HepG2 (cell line): ENCODE measurements around the gene CFAP97. TPM values are rescaled to one million over a fixed set of nuclear protein-coding genes. Genes with fewer than 3 reads are reported as not detected.

Source experiments
- ARHGAP35 ChIP-seq: sonication (generic); formaldehyde crosslinking; IDR thresholded peaks from 2 replicates; pipeline ENCODE4 v1.9.0; 2022; ENCODE audit warnings: mild to moderate bottlenecking, inconsistent platforms, moderate library complexity, missing genetic modification reagents, borderline replicate concordance
- ETV6 ChIP-seq: sonication (generic); formaldehyde crosslinking; conservative IDR thresholded peaks from 2 replicates; pipeline ENCODE4 v1.4.0; 2020; ENCODE audit warnings: missing genetic modification reagents
- GATA4 ChIP-seq: sonication (generic); IDR thresholded peaks from 2 replicates; pipeline ENCODE4 v1.6.1; 2016; ENCODE audit warnings: antibody characterized with exemption, low read depth, borderline replicate concordance
- HES4 ChIP-seq: sonication (generic); formaldehyde crosslinking; IDR thresholded peaks from 2 replicates; pipeline ENCODE4 v1.9.0; 2021; ENCODE audit warnings: mild to moderate bottlenecking, missing genetic modification reagents, borderline replicate concordance
- HOXD1 ChIP-seq: sonication (generic); formaldehyde crosslinking; IDR thresholded peaks from 2 replicates; pipeline ENCODE4 v1.5.0; 2020; ENCODE audit warnings: missing genetic modification reagents
- MED13 ChIP-seq: sonication (generic); formaldehyde crosslinking; IDR thresholded peaks from 2 replicates; pipeline ENCODE4 v1.5.0; 2020; ENCODE audit warnings: missing genetic modification reagents
- NONO ChIP-seq, 2 experiments: fragments of 450-650 bp in 1 of 2; sonication (generic) in 1 of 2; formaldehyde crosslinking in 1 of 2; IDR thresholded peaks in 1 of 2; conservative IDR thresholded peaks in 1 of 2; 2 replicates each; pipeline versions ENCODE4 v1.6.1 to v1.8.0; 2017 to 2022; ENCODE audit warnings: mild to moderate bottlenecking in 1 of 2, missing genetic modification reagents in 1 of 2, moderate library complexity in 1 of 2
- RCOR2 ChIP-seq: IDR thresholded peaks from 2 replicates; pipeline ENCODE4 v1.6.1; 2016; ENCODE audit warnings: missing biosample characterization, missing genetic modification reagents
- SAFB2 ChIP-seq: sonication (generic); formaldehyde crosslinking; IDR thresholded peaks from 2 replicates; pipeline ENCODE4 v1.5.1; 2020; ENCODE audit warnings: missing genetic modification reagents, low read depth, mild to moderate bottlenecking, borderline replicate concordance
- SOX5 ChIP-seq: IDR thresholded peaks from 2 replicates; pipeline ENCODE4 v1.6.1; 2016; ENCODE audit warnings: borderline replicate concordance
- TEAD3 ChIP-seq: optimal IDR thresholded peaks from 2 replicates; pipeline ENCODE3; 2016; ENCODE audit warnings: borderline replicate concordance
- ZNF224 ChIP-seq: sonication (generic); formaldehyde crosslinking; IDR thresholded peaks from 2 replicates; pipeline ENCODE4 v1.5.0; 2020; ENCODE audit warnings: mild to moderate bottlenecking, missing genetic modification reagents
- ZNF598 ChIP-seq: sonication (generic); formaldehyde crosslinking; IDR thresholded peaks from 2 replicates; pipeline ENCODE4 v1.5.1; 2020; ENCODE audit warnings: mild to moderate bottlenecking, missing genetic modification reagents, borderline replicate concordance
- ZNF724P ChIP-seq: sonication (generic); formaldehyde crosslinking; IDR thresholded peaks from 2 replicates; pipeline ENCODE4 v1.8.0; 2022; ENCODE audit warnings: missing genetic modification reagents, borderline replicate concordance
- ZNF788 ChIP-seq: sonication (generic); formaldehyde crosslinking; IDR thresholded peaks from 2 replicates; pipeline ENCODE4 v1.5.0; 2020; ENCODE audit warnings: mild to moderate bottlenecking, missing genetic modification reagents, borderline replicate concordance
- ZNF878 ChIP-seq: sonication (generic); formaldehyde crosslinking; IDR thresholded peaks from 2 replicates; pipeline ENCODE4 v1.8.1; 2023; ENCODE audit warnings: mild to moderate bottlenecking, missing genetic modification reagents, moderate library complexity
- polyA plus RNA-seq, 8 experiments: library from polyadenylated mRNA; depleted of rRNA in 3 of 8; stranded (reverse) in 7 of 8; unstranded in 1 of 8; fragments of >200 nt; fragmentation: Illumina TruSeq in 4 of 8; extraction: Trizol in 4 of 8; gene quantifications; 2 replicates each; pipeline versions ENCODE4 v1.2.1 to v1.2.3, GENCODE V29; 2011 to 2016; ENCODE audit warnings: low read depth in 4 of 8, missing spikeins in 1 of 8, mixed read lengths in 1 of 8; ENCODE audit not compliant: insufficient read depth in 1 of 8
- total RNA-seq, 5 experiments: library from RNA; depleted of rRNA; stranded (reverse); fragments of >200 nt; fragmentation: Illumina TruSeq; extraction: Trizol; gene quantifications; 2 replicates each; pipeline ENCODE4 v1.2.3, GENCODE V29; 2016; ENCODE audit warnings: low read depth in 1 of 5
- TF ChIP-seq, protein P1 (sequence below): IDR thresholded peaks from 2 replicates; pipeline ENCODE4 v1.6.1; 2012; ENCODE audit warnings: low read length, improper control_type of control experiment
- TF ChIP-seq, protein P2 (sequence below): sonication (generic); formaldehyde crosslinking; IDR thresholded peaks from 2 replicates; pipeline ENCODE4 v1.5.0; 2020; ENCODE audit warnings: mild to moderate bottlenecking, missing genetic modification reagents
- TF ChIP-seq, protein P3 (sequence below): sonication (generic); formaldehyde crosslinking; IDR thresholded peaks from 2 replicates; pipeline ENCODE4 v1.5.0; 2020; ENCODE audit warnings: missing genetic modification reagents
- TF ChIP-seq, protein P4 (sequence below): sonication (generic); formaldehyde crosslinking; IDR thresholded peaks from 2 replicates; pipeline ENCODE4 v1.4.0; 2020; ENCODE audit warnings: mild to moderate bottlenecking, missing genetic modification reagents

The CFAP97 gene
- total and polyA plus RNA-seq, 2 of the 13 experiments (the other 11 are each of a cell fraction or from before 2014, with no cell fraction given): 32.1 to 44.4 TPM

DNA sequence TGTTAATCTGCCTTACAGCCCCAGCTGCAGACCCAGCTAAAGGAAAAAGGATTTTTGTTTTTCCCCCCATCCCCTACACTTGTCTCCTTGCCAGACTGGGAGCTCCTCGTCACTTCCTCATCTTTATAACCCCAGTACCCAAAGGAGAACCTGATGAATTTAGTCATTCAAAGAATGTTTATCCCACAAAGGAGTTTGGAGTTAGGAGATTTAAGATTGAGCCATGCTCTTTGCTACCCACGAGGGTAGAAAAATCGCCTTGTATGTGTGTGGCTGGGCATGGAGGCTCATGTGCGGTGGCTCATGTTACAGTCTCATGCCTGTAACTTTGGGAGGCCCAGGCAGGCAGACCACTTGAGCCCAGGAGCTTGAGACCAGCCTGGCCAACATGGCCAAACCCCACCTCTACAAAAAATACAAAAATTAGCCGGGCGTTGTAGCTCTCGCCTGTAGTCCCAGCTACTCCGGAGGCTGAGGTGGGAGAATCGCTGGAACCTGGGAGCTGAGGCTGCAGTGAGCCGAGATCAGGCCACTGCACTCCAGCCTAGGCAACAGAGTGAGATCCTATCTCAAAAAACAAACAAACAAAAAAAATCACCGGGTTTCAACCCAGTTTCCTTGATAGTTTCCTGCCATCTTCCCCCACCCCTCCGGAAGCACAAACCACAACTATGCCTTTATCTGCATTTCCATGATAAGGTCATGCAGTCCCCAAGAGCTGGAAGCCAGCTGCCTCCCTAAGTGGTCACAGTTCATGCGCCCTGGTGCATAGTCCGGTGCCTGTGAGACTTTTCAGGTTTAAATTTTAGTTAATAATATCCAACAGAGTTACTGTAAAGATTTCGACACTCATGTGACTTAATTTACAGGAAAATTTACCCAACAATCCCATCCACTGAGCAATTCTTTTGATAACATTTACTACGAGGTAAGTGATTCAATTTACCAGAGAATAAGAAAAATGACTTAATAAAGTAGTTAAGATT is 1.5 kb downstream of the CFAP97 start (continued):
- no peak for TF ChIP-seq ZNF598 (CRISPR knock-in tag)
- TF ChIP-seq GATA4: peak; percentile 94
- peak; percentile 46; the same call in 1 of the 2 replicates for TF ChIP-seq ZNF788
- TF ChIP-seq HES4 (CRISPR knock-in tag): no peak
- TF ChIP-seq, protein P1, sequence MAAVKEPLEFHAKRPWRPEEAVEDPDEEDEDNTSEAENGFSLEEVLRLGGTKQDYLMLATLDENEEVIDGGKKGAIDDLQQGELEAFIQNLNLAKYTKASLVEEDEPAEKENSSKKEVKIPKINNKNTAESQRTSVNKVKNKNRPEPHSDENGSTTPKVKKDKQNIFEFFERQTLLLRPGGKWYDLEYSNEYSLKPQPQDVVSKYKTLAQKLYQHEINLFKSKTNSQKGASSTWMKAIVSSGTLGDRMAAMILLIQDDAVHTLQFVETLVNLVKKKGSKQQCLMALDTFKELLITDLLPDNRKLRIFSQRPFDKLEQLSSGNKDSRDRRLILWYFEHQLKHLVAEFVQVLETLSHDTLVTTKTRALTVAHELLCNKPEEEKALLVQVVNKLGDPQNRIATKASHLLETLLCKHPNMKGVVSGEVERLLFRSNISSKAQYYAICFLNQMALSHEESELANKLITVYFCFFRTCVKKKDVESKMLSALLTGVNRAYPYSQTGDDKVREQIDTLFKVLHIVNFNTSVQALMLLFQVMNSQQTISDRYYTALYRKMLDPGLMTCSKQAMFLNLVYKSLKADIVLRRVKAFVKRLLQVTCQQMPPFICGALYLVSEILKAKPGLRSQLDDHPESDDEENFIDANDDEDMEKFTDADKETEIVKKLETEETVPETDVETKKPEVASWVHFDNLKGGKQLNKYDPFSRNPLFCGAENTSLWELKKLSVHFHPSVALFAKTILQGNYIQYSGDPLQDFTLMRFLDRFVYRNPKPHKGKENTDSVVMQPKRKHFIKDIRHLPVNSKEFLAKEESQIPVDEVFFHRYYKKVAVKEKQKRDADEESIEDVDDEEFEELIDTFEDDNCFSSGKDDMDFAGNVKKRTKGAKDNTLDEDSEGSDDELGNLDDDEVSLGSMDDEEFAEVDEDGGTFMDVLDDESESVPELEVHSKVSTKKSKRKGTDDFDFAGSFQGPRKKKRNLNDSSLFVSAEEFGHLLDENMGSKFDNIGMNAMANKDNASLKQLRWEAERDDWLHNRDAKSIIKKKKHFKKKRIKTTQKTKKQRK: no peak
- TF ChIP-seq, protein P2, sequence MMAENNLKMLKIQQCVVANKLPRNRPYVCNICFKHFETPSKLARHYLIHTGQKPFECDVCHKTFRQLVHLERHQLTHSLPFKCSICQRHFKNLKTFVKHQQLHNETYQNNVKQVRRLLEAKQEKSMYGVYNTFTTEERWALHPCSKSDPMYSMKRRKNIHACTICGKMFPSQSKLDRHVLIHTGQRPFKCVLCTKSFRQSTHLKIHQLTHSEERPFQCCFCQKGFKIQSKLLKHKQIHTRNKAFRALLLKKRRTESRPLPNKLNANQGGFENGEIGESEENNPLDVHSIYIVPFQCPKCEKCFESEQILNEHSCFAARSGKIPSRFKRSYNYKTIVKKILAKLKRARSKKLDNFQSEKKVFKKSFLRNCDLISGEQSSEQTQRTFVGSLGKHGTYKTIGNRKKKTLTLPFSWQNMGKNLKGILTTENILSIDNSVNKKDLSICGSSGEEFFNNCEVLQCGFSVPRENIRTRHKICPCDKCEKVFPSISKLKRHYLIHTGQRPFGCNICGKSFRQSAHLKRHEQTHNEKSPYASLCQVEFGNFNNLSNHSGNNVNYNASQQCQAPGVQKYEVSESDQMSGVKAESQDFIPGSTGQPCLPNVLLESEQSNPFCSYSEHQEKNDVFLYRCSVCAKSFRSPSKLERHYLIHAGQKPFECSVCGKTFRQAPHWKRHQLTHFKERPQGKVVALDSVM (CRISPR knock-in tag): peak; percentile 85
- peak; percentile 59; the same call in 1 of the 2 replicates for TF ChIP-seq ZNF224
- TF ChIP-seq SOX5 (CRISPR knock-in tag): peak; percentile 83
- TF ChIP-seq, protein P3, sequence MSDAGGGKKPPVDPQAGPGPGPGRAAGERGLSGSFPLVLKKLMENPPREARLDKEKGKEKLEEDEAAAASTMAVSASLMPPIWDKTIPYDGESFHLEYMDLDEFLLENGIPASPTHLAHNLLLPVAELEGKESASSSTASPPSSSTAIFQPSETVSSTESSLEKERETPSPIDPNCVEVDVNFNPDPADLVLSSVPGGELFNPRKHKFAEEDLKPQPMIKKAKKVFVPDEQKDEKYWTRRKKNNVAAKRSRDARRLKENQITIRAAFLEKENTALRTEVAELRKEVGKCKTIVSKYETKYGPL (CRISPR knock-in tag): no peak
- TF ChIP-seq SAFB2 (CRISPR knock-in tag): 0 out of 2 replicates have a peak, but pooled peaks have one; percentile 56
- TF ChIP-seq HOXD1 (CRISPR knock-in tag): 0 out of 2 replicates have a peak, but pooled peaks have one; percentile 36
- TF ChIP-seq, protein P4, sequence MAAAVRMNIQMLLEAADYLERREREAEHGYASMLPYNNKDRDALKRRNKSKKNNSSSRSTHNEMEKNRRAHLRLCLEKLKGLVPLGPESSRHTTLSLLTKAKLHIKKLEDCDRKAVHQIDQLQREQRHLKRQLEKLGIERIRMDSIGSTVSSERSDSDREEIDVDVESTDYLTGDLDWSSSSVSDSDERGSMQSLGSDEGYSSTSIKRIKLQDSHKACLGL (CRISPR knock-in tag): no peak
- no peak for TF ChIP-seq ARHGAP35 (CRISPR knock-in tag)
- no peak for TF ChIP-seq NONO (IDR thresholded peaks at IDR 0.05)
- peak; percentile 53 for TF ChIP-seq NONO (CRISPR knock-in tag; conservative IDR thresholded peaks at IDR 0.05)
- peak; percentile 50; the same call in 1 of the 2 replicates for TF ChIP-seq RCOR2 (CRISPR knock-in tag)
- TF ChIP-seq ZNF878 (CRISPR knock-in tag): peak; percentile 83
- TF ChIP-seq MED13: peak; percentile 59; the same call in 1 of the 2 replicates
- peak; percentile 85 for TF ChIP-seq TEAD3 (CRISPR knock-in tag)
- TF ChIP-seq ETV6 (CRISPR knock-in tag): peak; percentile 99
- TF ChIP-seq ZNF724P (CRISPR knock-in tag): no peak
